GM06990 (cell line): Measurements from ENCODE around the gene CFAP44.
A peak's percentile ranks its signal among the peaks of the same experiment; 100 is the strongest.
"Not testable (repeated sequence)": the region's sequence is repeated elsewhere in the genome, so short reads cannot be mapped to it uniquely, and the experiment has no call there.

Experiments
- DNase-seq: peaks from one replicate; pipeline ENCODE4 v3.0.0-alpha.2; 2011; ENCODE audit not compliant: insufficient read length; ENCODE audit errors: extremely low read depth
- H3K27me3 ChIP-seq: replicated peaks from 2 replicates; pipeline ENCODE4 v1.6.0; 2011; ENCODE audit warnings: low read length; ENCODE audit not compliant: control insufficient read depth, insufficient read depth
- H3K36me3 ChIP-seq: 2 replicates; pipeline ENCODE4 v1.5.1; 2011; ENCODE audit warnings: low read length; ENCODE audit not compliant: control insufficient read depth, insufficient read depth
- H3K4me3 ChIP-seq: replicated peaks from 2 replicates; pipeline ENCODE4 v1.5.1; 2011; ENCODE audit warnings: low read depth, mild to moderate bottlenecking, control low read depth, low read length
- TF ChIP-seq, protein P1 (sequence below): IDR thresholded peaks from 2 replicates; pipeline ENCODE4 v1.5.1; 2011; ENCODE audit warnings: low read length, control low read depth, mild to moderate bottlenecking, inconsistent platforms; ENCODE audit not compliant: insufficient read depth, poor library complexity, severe bottlenecking

CFAP44 gene, protein sequence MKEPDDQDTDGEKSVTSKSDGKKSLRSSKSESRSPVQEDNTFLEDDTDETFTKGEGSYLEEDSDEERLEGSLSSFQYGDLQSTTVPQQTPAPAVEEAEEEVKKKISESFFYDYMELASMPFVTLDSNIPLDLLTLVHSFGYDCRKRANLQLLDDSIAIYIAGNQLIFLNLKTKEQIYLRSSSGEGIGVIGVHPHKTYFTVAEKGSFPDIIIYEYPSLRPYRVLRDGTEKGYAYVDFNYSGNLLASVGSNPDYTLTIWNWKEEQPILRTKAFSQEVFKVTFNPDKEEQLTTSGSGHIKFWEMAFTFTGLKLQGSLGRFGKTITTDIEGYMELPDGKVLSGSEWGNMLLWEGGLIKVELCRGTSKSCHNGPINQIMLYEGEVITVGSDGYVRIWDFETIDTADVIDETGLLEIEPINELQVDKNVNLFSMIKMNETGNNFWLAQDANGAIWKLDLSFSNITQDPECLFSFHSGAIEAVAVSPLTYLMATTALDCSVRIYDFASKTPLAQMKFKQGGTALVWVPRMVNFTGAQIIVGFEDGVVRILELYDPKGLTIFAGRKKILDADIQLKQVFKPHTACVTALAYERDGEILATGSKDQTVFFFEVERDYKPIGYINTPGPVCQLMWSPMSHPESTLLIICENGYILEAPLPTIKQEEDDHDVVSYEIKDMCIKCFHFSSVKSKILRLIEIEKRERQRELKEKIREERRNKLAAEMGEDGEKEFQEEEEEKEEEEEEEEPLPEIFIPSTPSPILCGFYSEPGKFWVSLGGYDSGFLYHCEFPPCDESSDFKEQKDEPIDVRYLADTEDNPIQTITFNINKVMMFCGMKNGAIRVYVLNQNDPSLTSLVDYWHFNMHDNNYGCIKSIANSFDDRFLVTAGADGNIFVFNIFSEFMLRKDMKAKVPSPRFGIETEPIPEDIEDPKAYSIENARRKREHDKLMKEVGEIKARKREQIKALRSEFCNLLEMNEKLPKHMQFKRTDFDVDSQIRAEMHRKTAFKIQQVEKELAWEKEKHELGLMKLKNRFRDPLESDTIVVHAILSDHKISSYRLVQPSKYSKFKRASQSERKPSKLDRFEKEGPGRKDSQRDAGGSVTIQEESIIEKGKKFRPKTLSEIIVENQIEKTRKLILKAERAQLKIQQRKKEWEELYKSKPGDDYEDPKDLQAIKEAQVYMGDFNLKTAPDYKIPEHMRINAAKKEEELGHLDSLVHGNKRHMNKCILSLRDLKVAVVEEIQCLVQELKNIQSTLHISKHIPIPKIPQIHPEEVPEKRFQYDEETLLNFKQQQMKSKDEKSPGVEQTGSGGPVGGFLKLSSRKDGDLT (N-terminal part only)

DNA sequence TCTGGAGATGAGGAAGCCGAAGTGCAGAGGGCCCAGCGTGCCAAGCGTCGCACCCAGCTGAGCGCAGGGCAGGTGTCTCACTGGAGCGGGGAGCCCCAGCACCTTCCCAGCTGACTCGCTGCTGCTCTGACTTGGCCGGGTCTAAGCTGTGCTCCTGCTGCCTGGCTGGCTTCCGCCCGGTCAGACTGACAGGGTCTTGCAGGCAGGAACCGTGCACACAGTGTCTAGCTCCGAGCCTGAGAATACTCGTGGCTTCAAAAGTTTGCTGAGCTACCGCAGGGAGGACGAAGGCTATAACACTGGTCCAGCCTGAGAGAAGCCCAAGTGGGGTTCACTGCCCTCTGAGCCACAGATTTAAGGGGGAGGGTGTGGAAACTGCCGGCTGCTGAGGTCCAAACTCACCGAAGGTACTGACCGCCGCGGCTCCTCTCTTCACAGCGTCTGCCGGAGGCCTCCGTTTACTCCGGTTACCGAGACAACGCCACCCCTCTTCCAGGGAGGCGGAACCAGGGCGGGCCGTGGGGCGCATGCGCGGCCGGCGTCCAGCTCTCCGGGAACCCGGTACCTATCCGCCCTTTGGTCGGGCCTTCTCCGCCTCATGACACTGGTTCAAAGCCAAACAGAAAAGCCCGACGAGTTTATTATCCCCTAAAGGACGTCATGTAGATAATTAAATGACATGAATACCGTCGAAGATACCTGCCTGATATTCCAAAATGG lies at the start of gene CFAP44:
TSS of gene CFAP44 (minus strand) at position 443 of the 720 bp plus-strand sequence. CDS start 7,829 bp downstream, outside the sequence.
- peak; percentile 5 for DNase-seq
- Histone ChIP-seq H3K27me3 (no peaks in the 10 kb centered on the region), H3K4me3 (no peak within 1 kb of the TSS), H3K36me3 (peaks cover 5% of the 10 kb centered on the region)
- TF ChIP-seq, protein P1, sequence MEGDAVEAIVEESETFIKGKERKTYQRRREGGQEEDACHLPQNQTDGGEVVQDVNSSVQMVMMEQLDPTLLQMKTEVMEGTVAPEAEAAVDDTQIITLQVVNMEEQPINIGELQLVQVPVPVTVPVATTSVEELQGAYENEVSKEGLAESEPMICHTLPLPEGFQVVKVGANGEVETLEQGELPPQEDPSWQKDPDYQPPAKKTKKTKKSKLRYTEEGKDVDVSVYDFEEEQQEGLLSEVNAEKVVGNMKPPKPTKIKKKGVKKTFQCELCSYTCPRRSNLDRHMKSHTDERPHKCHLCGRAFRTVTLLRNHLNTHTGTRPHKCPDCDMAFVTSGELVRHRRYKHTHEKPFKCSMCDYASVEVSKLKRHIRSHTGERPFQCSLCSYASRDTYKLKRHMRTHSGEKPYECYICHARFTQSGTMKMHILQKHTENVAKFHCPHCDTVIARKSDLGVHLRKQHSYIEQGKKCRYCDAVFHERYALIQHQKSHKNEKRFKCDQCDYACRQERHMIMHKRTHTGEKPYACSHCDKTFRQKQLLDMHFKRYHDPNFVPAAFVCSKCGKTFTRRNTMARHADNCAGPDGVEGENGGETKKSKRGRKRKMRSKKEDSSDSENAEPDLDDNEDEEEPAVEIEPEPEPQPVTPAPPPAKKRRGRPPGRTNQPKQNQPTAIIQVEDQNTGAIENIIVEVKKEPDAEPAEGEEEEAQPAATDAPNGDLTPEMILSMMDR, result no peak

GRCh38 chr3:113485161-113485609 lies 43.9 kb upstream of the CFAP44 start:
- TF ChIP-seq, protein P1, result no peak
- no peaks in the 10 kb centered on the region for H3K27me3 ChIP-seq
- DNase-seq, result no peak

DNA sequence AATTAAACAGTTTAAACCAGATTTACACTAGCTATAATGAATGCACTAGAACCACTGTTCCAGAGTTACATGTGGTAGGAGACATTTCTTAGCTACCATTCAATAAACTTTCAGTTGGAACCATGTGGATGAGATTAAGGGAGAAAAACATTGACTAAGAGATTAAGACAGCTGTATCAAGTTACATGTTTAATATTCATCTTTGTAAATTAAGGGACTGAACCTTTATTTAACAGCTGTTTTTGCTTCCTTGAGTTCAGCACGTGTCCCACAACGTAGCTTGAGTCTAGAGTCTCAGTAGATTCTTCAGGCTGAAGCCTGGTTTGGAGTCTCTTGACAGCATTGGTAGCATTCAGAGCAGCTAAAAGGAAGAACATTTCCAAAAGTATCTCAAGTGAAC lies 27.2 kb upstream of the CFAP44 start:
- H3K4me3 ChIP-seq, result no peak overlapping the region
- peaks cover 2% of the 10 kb centered on the region; the same call in 1 of the 2 replicates for H3K36me3 ChIP-seq
- no peak for DNase-seq
- TF ChIP-seq, protein P1, result no peak
- H3K27me3 ChIP-seq, result no peaks in the 10 kb centered on the region

More at GRCh38 chr3:113485161-113485609, 43.9 kb upstream of the CFAP44 start:
- Histone ChIP-seq H3K4me3 (no peak overlapping the region), H3K36me3 (no peaks in the 10 kb centered on the region)

DNA sequence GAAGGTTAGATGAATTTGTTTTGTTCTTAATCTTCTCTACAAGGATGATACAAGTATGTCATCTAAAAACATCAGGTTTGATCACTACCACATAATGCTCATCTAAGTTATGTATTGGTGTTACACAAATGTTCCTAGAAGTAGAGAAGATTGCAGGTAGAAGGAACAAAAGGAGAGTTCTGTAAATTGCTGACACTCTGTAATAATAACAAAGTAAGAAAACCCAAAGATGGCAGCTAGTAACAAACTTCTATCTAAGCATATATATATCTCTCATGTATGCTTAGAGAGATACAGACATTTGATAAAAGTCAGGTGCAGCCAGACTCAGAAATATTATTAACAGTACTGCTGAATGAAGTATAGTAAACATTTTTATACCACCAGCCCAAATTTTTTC lies 20.2 kb upstream of the CFAP44 start:
- no peaks in the 10 kb centered on the region; the same call in 1 of the 2 replicates for H3K36me3 ChIP-seq
- TF ChIP-seq, protein P1, result no peak
- no peak overlapping the region for H3K4me3 ChIP-seq
- DNase-seq, result no peak
- H3K27me3 ChIP-seq, result no peaks in the 10 kb centered on the region

DNA sequence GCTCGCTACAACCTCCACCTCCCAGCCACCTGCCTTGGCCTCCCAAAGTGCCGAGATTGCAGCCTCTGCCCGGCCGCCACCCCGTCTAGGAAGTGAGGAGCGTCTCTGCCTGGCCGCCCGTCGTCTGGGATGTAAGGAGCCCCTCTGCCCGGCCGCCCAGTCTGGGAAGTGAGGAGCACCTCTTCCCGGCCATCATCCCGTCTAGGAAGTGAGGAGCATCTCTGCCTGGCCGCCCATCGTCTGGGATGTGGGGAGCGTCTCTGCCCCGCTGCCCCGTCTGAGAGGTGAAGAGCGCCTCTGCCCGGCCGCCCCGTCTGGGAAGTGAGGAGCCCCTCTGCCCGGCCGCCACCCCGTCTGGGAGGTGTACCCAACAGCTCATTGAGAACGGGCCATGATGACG lies 17.3 kb upstream of the CFAP44 start:
- not testable (repeated sequence) for H3K27me3 ChIP-seq, H3K36me3 ChIP-seq, DNase-seq, H3K4me3 ChIP-seq
